Omental fat pad (tissue), 4 donors: ENCODE data around the gene SPTAN1. TPM values are rescaled to one million over a fixed set of nuclear protein-coding genes. Genes with fewer than 3 reads are reported as not detected.

Experiments
- ATAC-seq: fragments of 150-250 bp; one replicate; pipeline ENCODE4 v1.9.1; 2016; ENCODE audit warnings: mild to moderate bottlenecking, moderate library complexity; ENCODE audit not compliant: low FRiP score
- DNase-seq: peaks from one replicate; pipeline ENCODE4 v3.0.0-alpha.2; 2019; ENCODE audit warnings: low spot score
- CTCF ChIP-seq, 3 donors: fragments of 450-650 bp; IDR thresholded peaks; one replicate each; pipeline ENCODE4 v1.5.1; 2016 to 2017; ENCODE audit warnings: antibody characterized with exemption in 3 of 3, mild to moderate bottlenecking in 3 of 3, moderate library complexity in 2 of 3
- small RNA-seq: library from RNA; depleted of rRNA; stranded (forward); fragments of <200 nt; gene quantifications from one replicate; pipeline ENCODE3, GENCODE V24; 2016
- total RNA-seq, 4 donors: library from RNA; depleted of rRNA; stranded (reverse); fragments of >200 nt; gene quantifications; one replicate each; pipeline ENCODE4 v1.1.0, GENCODE V29; 2016

The SPTAN1 gene
- total RNA-seq, 4 donors from 2014 or later, result 231 to 381 (median 300) TPM

GRCh38 chr9:128669786-128670185 lies 117.4 kb downstream of the SPTAN1 start:
- DNase-seq (no peak), ATAC-seq (no peak)
- TF ChIP-seq CTCF (IDR thresholded peaks at IDR 0.05), result no peak

GRCh38 chr9:128675382-128675781 lies 123.0 kb downstream of the SPTAN1 start:
- no peak for TF ChIP-seq CTCF (IDR thresholded peaks at IDR 0.05)
- no peak for ATAC-seq

GRCh38 chr9:128677794-128678193 lies 125.4 kb downstream of the SPTAN1 start:
- ATAC-seq (no peak), DNase-seq (no peak)
- TF ChIP-seq CTCF (IDR thresholded peaks at IDR 0.05), result no peak

More at GRCh38 chr9:128675382-128675781, 123.0 kb downstream of the SPTAN1 start:
- DNase-seq, result no peak

Small RNA genes lying within 50 kb of the gene (small RNA-seq; reads per million reads assigned to genes)
- not detected for gene RNU7-171P

Other genes starting within 250 kb of the SPTAN1 start
- 10 to 100 TPM in 2 of 4 donors, 1 to 10 TPM in 2; 9.1 to 10.3 (median 9.9) TPM for gene TRUB2, start 230.1 kb upstream of the SPTAN1 start, total RNA-seq
- 10 to 100 TPM; 30.6 to 34.7 (median 32.8) TPM for gene COQ4, start 229.7 kb upstream of the SPTAN1 start, total RNA-seq
- gene SLC27A4, start 212.1 kb upstream of the SPTAN1 start, total RNA-seq, result 10 to 100 TPM; 13.2 to 25.4 (median 16.1) TPM
- 10 to 100 TPM; 19.8 to 26.0 (median 23.8) TPM for gene URM1, start 181.2 kb upstream of the SPTAN1 start, total RNA-seq
- gene CERCAM, start 131.7 kb upstream of the SPTAN1 start, total RNA-seq, result 10 to 100 TPM; 18.5 to 51.9 (median 24.1) TPM
- gene ODF2, start 96.6 kb upstream of the SPTAN1 start, total RNA-seq, result 10 to 100 TPM; 16.8 to 27.1 (median 20.8) TPM
- 10 to 100 TPM; 13.0 to 22.4 (median 19.9) TPM for gene GLE1, start 47.9 kb upstream of the SPTAN1 start, total RNA-seq
- 10 to 100 TPM; 12.8 to 24.7 (median 21.3) TPM for gene DYNC2I2, start 104.3 kb downstream of the SPTAN1 start, total RNA-seq
- gene SET, start 136.6 kb downstream of the SPTAN1 start, total RNA-seq, result 100 to 1,000 TPM; 112 to 226 (median 139) TPM
- 10 to 100 TPM in 1 of 4 donors, 1 to 10 TPM in 3; 4.2 to 12.0 (median 7.5) TPM for gene PKN3, start 149.9 kb downstream of the SPTAN1 start, total RNA-seq
- 10 to 100 TPM; 23.6 to 40.6 (median 30.8) TPM for gene ZDHHC12, start 171.5 kb downstream of the SPTAN1 start, total RNA-seq
- 10 to 100 TPM; 20.9 to 43.1 (median 30.7) TPM for gene ZER1, start 219.3 kb downstream of the SPTAN1 start, total RNA-seq
- gene TBC1D13, start 234.7 kb downstream of the SPTAN1 start, total RNA-seq, result 10 to 100 TPM; 12.1 to 21.4 (median 14.9) TPM